A549 (cell line): ENCODE measurements around the gene TMEM39A.

Experiments
- CTCF ChIP-seq: fragments of >200 bp; sonication (Bioruptor Twin); formaldehyde crosslinking; IDR thresholded peaks from 3 replicates; pipeline ENCODE4 v1.5.1; 2016
- ELK1 ChIP-seq: fragments of 150-350 bp; IDR thresholded peaks from 2 replicates; pipeline ENCODE4 v1.6.1; 2014; ENCODE audit warnings: low read depth, mild to moderate bottlenecking, low read length
- EP300 ChIP-seq, 2 experiments: fragments of >200 bp; sonication (Bioruptor Twin); formaldehyde crosslinking; IDR thresholded peaks; 2 replicates in 1 of 2; 3 replicates in 1 of 2; pipeline ENCODE4 v1.6.1; 2016 to 2017
- JUN ChIP-seq, 2 experiments: fragments of >200 bp; sonication (Bioruptor Twin); formaldehyde crosslinking; IDR thresholded peaks; 2 replicates in 1 of 2; 3 replicates in 1 of 2; pipeline ENCODE4 v1.6.1; 2016 to 2017
- JUNB ChIP-seq: fragments of >200 bp; sonication (Bioruptor Twin); formaldehyde crosslinking; IDR thresholded peaks from 2 replicates; pipeline ENCODE4 v1.6.1; 2016
- KDM1A ChIP-seq: fragments of 200-600 bp; sonication (generic); IDR thresholded peaks from 2 replicates; pipeline ENCODE4 v1.6.1; 2016; ENCODE audit warnings: low read depth, mild to moderate bottlenecking
- PHF8 ChIP-seq: fragments of 200-600 bp; sonication (generic); IDR thresholded peaks from 2 replicates; pipeline ENCODE4 v1.6.1; 2016; ENCODE audit warnings: low read depth, mild to moderate bottlenecking, antibody characterized with exemption, moderate library complexity, borderline replicate concordance
- RAD21 ChIP-seq, 2 experiments: fragments of >200 bp in 1 of 2; sonication (Bioruptor Twin) in 1 of 2; formaldehyde crosslinking in 1 of 2; IDR thresholded peaks in 1 of 2; conservative IDR thresholded peaks in 1 of 2; 2 replicates in 1 of 2; 3 replicates in 1 of 2; pipeline ENCODE4 v1.6.1; 2012 to 2018; ENCODE audit warnings: inconsistent platforms in 1 of 2
- SREBF2 ChIP-seq: fragments of 450-650 bp; IDR thresholded peaks from 2 replicates; pipeline ENCODE4 v1.6.1; 2014; ENCODE audit warnings: mild to moderate bottlenecking, moderate library complexity
- USF2 ChIP-seq: fragments of 450-650 bp; IDR thresholded peaks from 2 replicates; pipeline ENCODE4 v1.6.1; 2014; ENCODE audit warnings: antibody characterized with exemption
- TF ChIP-seq, protein P1 (sequence below): fragments of 200-600 bp; sonication (generic); IDR thresholded peaks from 2 replicates; pipeline ENCODE4 v1.6.1; 2016; ENCODE audit warnings: antibody characterized with exemption, mild to moderate bottlenecking, moderate library complexity

- TF ChIP-seq SREBF2 (no peak), USF2 (no peak), KDM1A (no peak), CTCF (no peak), EP300 (IDR thresholded peaks at IDR 0.05) (no peak), ELK1 (no peak), JUN (IDR thresholded peaks at IDR 0.05) (no peak), JUNB (no peak), RAD21 (conservative IDR thresholded peaks at IDR 0.05 in 1 of 2, IDR thresholded peaks at IDR 0.05 in 1 of 2) (no peak), PHF8 (no peak)
- TF ChIP-seq, protein P1, sequence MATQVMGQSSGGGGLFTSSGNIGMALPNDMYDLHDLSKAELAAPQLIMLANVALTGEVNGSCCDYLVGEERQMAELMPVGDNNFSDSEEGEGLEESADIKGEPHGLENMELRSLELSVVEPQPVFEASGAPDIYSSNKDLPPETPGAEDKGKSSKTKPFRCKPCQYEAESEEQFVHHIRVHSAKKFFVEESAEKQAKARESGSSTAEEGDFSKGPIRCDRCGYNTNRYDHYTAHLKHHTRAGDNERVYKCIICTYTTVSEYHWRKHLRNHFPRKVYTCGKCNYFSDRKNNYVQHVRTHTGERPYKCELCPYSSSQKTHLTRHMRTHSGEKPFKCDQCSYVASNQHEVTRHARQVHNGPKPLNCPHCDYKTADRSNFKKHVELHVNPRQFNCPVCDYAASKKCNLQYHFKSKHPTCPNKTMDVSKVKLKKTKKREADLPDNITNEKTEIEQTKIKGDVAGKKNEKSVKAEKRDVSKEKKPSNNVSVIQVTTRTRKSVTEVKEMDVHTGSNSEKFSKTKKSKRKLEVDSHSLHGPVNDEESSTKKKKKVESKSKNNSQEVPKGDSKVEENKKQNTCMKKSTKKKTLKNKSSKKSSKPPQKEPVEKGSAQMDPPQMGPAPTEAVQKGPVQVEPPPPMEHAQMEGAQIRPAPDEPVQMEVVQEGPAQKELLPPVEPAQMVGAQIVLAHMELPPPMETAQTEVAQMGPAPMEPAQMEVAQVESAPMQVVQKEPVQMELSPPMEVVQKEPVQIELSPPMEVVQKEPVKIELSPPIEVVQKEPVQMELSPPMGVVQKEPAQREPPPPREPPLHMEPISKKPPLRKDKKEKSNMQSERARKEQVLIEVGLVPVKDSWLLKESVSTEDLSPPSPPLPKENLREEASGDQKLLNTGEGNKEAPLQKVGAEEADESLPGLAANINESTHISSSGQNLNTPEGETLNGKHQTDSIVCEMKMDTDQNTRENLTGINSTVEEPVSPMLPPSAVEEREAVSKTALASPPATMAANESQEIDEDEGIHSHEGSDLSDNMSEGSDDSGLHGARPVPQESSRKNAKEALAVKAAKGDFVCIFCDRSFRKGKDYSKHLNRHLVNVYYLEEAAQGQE, result no peak
These were observed 62.3 kb downstream of the TMEM39A start for GRCh38 chr3:119401069-119401468.
